NCI-H2081 treated with DMSO at 0.1 percent for 48 hours (cell line): ENCODE measurements around the gene TTLL11.
"Not testable (repeated sequence)": the region's sequence is repeated elsewhere in the genome, so short reads cannot be mapped to it uniquely, and the experiment has no call there.

ENCODE experiments used
- DNase-seq: peaks from one replicate; lab custom pipeline; 2025; lab: John Stamatoyannopoulos, UW

The TTLL11 gene

DNA sequence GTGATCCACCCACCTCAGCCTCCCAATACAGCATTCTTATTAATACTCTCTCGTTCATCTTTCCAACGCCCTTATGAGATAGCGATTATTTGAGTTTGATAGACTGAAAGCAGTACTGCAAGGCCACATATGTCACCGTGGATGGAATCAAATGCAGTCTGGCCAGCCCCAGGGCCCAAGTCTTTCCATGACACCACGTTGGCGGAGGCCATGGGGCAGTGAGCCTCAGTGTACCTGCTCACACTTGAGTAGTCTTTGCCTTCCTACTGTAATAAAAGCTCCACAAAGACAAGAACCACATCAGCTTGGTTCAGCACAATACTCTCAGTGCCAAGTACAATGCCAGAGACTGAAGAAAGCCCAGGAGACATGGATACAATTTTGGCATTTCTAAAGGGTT lies 88.5 kb downstream of the TTLL11 start:
- no peak for DNase-seq

DNA sequence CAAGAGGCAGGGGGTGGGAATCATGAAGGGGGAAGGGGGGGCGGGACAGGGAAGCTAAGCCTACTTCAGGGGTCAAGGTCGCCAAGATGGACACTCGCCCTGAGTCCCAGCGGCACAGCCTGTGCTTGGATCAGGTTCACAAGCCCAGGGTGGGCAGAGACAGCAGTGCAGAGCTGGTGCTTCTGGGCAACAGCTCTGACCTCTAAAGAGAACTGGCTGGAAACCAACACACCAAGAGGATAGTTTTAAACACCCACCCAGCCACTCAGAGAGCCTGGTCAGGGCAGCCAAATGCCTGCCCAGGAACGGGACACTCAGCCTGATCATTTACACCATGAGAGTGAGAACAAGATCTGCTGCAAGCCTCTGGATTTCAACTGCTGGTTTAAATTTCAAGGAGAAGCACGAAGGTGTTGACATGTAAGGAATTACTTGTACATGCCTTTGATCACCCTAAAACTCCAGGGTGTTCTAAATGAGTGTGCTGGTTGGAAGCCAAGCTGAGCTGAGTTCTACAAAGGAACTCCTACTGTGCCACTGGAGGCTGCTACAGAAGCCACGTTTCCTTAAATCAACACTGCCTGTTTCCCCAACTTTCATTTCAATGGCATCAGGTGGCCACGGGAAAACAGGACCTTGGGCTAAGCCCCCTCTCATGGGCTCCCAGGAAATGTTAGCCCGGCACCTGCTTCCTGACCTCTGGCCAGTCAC lies 91.5 kb downstream of the TTLL11 start:
- no peak for DNase-seq

DNA sequence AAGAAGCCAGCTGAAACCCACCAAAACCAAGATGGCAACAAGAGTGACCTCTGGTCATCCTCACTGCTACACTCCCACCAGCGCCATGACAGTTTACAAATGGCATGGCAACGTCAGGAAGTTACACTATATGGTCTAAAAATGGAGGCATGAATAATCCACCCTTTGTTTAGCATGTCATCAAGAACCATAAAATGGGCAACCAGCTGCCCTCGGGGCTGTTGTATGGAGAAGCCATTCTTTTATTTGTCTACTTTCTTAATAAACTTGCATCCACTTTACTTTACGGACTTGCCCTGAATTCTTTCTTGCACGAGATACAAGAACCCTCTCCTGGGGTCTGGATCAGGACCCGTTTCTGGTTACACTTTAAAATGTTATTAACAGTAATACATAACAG lies 92.6 kb downstream of the TTLL11 start:
- DNase-seq, result not testable (repeated sequence)

DNA sequence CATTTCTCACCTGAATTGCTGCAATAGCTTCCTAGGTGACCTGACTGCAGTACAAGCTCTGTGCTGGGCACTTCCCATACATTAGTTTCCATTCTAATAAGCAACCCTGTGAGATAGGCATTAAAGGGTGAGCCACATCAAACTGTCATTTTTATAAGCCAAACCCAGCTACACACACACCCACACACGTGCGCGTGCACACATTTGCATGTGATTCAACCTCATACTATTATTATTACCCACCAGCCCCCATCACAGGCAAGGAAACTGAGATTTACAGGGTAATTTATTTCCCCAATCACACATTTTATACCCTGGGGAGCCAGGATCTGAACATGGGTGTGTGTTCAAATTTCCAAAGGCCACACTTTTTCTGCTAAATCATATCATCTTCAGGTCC lies 93.6 kb downstream of the TTLL11 start:
- DNase-seq, result no peak

DNA sequence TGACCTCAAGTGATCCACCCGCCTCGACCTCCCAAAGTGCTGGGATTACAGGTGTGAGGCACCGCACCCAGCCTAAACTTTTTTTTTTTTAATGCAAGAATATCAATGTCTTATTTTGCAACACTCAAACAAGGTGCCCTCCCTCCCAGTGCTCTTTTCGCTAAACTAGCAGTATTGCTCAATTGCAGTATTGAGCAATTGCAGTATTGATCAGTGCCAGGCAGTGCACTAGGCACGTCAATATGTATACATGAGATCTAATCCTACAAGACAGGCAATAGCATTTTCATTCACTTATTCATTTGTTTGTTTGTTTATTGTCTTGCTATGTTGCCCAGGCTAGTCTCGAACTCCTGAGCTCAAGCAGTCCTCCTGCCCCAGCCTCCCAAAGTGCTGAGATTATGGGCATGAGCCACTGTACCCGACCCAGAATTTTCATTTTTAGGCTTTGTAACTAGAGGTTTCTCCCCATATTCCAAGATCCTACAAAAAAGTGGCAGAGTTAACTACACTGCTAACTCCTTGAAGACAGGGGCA lies 94.5 kb downstream of the TTLL11 start:
- no peak for DNase-seq

DNA sequence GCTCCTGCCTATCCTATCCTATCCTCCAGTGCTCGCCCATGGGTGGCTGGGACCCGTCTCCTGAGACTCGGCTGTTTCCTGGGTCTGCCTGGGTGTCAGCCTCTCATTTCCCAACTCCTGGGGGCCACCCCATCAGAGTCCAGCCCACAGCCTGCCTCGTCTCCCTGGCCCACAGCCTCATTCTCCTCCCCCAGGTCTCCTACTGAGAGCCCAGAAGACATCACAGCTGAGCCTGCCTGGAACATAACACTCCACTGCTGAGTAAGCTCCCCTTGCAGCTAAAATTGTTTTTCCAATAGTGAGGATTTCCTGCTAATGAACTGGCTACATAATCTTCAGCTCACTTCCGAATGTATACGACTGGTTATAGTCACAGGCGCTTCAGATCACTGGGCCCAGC lies 95.3 kb downstream of the TTLL11 start:
- no peak for DNase-seq

DNA sequence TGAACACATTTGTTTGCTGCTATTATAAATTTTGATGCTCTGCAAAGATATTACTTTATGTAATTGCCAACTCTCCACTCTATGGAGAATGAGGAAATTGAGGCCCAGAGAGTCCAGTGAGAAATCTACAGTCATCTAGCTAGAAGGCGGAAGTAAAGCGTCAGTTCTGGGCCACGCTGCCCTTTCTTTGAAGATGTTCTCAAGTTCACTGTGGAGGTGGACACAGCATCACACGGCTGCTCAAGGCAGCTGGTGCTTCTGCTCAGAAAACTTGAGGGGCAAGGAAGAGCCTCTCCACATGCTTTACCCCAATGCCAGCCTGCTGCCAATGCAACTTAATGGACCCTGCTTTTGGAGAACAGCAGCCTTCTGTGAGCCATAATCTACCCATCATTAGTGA lies 96.3 kb downstream of the TTLL11 start:
- no peak for DNase-seq

DNA sequence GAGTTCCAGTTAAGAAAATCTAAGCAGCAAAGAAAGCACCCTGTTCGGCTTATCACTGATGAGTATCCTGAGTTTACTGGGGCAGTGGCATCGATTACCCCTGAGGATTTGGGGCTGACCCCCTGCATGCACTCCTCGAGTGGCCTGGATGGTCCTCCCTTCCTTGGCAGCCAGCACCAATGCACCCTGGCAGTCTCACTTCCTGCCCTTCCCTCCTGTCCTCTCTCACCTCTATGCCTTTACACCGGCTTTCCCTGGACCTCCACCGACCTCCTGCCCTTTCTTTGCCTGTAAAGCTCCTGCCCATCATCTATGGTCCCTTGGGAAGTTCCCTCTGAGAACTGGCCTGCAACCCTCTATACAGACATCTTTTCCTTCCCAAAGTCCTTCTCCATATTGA lies 97.1 kb downstream of the TTLL11 start:
- no peak for DNase-seq

DNA sequence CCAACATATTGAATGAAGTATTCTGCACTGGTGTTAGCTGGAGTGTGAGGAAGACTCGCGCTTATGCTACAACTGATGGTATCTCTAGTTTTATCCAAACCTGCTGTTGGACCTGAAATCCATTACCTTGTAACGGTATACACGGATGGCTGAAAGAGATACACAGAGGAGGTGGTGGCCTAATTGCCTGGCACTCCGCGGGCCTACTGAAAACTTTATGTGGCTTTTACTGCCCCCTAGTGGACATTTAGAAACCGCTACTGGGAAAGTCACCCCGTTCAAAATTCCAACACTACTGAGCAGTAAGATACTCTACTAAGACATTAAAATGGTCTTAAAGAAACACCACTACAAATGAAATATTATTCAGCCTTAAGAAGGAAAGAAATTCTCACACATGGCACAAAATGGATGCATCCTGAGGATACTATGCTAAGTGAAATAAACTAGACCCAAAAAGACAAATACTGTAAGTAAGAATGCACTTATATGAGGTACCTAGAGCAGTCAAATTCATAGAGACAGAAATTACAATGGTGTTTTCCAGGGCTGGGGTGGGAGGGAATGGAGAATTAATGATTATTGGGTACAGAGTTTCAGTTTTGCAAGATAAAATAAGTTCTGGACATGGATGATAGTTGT lies 100.4 kb downstream of the TTLL11 start:
- DNase-seq, result peak; percentile 63

DNA sequence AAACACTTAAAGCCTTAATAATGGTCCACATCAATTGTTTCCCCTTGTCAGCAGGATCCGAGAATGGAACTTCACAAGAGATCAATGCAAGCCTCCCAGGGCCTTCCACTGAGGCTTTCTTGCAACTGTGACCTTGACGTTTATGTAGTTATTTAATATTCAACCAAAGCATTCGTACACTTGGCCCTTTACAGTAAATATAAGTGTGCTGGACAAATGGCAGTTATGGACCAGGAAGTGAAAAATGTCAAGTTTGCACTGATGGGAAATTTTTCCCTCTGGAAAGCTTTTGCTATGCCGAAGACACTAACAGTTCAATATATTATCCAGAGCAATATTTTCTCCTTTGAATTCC lies 101.8 kb downstream of the TTLL11 start:
- DNase-seq, result no peak

DNA sequence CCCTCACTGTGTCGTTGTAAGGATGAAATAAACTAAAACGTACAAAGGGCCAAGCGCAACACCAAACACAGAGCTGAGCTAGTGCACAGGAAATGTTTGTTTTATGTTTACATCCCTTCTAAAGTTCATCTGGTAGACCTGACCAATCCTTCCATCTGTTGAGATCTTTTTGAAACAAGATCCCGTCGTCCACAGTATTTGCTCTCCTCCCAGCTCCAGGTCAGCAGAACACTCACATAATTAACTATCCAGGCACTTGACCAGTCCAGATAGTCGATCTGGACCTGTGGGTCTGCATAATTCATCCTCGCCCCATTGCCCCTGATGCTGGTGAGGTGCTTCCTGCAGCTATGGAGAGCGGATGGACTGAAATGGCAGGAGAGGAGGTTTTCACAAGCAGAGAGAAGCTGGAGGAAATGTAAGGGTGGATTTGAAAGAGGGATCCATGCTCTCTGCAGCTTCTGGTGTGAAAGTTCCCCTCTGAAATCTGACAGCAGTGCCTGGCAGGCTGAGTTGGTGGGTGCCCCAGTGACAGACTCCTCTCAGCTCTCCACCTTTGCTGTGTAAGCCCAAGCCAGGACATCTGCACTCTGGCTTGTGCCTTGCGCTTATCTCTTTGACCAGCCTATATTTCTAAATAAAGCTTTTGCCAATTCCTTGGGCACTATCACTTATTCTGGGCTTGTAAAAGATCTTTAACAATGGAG lies 102.4 kb downstream of the TTLL11 start:
- no peak for DNase-seq

DNA sequence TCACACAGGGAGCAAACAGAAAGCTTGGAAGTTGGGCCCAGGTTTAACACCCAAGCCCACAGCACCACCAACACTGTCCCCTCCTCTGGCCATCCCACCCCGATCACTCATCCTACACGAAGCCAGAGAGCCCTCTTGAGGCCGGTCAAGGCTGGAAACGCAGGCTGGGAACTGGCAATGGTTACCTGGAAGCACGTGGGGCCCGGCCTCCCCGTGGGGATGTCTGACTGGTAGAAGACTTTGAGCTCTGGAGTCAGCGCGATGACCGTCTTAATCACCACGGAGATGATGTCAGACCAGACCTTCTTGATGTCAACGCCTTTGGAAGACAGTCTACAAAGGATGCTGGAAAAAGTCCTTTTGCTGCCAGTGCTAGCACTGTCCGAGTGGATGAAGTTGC lies 104.1 kb downstream of the TTLL11 start:
- no peak for DNase-seq

DNA sequence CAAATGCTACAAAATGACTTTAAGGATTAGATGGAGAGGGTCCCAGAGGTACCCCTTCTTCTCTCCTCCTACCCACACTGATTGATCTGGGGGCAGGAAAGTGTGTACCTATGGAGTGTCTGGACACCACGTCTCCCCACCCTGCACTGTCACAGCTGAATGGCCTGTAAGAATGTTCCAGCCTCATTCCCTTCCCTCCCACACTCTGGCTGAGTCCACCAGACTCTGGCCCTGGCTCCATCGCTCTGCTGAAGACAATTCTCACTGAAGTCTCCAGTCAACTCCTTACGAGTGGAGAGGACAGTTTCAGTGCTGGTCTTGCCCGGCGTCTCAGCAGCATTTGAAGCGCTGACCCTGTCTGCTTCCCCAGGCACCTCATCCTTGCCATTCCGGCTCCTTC lies 105.8 kb downstream of the TTLL11 start:
- DNase-seq, result no peak

DNA sequence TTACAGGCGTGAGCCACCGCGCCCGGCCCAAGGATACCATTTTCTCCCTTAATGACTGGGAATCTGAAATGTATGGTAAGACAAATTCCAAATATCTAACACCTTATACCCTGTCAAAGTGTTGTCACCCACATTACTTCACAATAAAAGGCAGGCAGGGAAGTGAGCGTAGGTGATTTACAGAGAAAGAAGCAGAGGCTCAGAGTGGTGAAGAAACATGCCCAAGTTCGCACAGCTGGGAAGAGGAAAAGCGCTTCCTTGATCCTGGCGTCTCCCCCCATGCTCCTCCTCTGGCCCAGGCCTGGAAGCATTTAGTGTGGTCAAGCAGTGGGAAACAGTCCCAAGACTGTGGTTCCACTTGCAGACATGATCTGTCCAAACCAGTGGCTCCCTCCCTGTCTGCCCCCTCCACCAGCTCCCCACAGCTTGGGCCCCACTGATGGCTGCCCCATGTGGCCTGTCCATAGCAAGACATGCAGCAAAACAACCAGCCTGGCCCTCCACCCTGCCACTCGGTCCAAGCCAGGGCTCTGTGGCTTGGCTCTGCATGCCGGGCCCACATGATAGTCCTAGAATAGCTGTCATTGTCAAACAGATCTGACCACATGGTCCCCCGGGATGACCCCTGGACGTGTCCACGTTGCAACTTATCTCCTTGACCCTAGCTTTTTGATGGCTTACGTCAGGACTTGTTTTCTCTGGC lies 107.2 kb downstream of the TTLL11 start:
- no peak for DNase-seq

DNA sequence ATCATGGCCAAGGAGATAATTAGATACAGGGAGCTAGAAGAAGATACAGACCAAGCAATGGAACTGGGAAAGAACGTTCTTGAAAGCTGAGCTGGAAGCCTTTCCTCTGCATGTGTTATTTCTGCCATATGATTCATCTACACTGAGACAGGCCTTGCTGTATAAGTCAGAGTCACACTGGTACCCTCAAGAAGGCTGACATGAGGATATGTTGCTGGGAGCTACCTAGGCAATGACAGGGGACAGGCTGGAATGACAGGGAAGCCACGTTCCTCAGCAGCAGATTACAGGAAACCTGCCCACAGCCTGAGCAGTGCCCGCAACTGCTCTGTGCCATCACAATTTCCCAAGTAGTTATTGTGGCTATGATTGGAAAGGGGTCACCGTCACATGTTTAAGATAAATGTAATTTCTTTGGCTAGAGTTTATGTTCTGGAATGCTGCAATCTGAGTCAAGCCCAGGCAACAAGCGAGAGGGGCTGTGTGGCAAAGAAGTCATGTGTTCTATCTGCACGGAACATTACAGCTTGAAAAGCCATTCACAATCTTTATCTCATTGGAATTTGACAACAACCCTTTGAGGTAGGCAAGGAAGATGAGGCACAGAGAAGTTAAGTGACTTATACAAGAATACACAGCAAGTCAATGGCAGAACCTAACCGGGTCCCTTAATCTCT lies 108.2 kb downstream of the TTLL11 start:
- DNase-seq, result no peak

DNA sequence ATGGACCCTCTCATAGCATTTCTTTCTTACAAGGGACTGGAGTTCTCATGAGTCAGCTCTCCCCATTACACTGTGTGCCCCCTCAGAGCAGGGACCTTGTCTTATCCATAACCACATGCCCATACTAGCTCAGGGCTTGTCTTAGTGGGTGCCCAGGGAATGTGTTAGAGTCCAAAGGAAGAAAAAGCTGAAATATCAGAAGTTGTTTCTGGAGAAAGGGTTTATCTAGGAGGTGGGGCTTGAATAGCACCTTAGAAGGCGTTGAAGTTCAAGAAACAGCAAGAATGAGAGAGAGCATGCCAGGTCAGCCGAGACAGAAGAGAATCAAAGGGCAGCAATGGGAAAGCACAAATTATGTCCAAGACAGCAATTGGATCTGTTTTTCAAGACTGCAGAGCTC lies 109.4 kb downstream of the TTLL11 start:
- no peak for DNase-seq

DNA sequence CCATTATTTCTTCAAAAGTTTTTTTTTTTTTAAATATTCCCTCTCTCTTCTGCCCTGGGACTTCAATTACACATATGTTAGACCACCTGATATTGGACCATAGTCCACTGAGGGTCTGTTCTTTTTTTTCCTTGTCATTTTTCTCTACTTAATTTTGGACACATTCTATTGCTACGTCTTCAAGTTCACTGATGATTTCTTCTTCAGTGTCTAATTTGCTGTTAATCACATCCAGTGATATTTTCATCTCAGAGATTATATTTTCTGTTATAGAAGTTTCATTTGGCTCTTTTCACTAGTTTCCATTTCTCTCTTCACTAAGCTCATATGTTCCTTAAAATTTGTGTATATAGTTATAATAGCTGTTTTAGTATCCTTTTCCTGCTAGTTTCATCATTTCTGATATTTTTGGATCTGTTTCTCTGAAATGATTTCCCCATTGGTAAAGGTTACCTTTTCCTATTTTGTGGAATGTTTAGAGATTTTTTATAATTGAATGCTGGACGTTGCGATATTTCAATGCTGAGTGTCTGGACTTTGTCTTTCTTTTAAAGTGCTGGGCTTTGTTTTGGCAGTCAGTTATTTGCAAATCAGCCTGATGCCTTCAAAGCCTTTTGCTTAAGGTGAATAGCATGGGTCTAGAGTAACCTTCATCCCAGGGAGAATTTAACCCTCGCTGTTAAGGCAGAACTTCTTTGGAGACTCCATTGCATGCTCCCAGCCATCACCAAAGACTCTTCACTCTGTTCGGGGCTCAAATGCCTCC lies 111.8 kb downstream of the TTLL11 start:
- no peak for DNase-seq

DNA sequence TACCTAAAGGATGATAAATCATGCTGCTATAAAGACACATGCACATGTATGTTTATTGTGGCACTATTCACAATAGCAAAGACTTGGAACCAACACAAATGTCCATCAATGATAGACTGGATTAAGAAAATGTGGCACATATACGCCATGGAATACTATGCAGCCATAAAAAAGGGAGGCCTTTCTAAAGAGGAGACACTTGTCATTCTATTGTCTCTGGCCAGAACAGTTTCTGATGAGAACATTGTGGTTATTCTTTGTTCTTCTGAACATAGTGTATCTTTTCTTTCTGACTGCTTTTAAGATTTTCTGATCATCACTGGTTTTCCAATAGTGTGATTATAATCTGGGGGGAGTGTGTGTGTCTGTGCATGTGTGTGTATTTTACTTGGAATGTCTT lies 112.4 kb downstream of the TTLL11 start:
- not testable (repeated sequence) for DNase-seq

DNA sequence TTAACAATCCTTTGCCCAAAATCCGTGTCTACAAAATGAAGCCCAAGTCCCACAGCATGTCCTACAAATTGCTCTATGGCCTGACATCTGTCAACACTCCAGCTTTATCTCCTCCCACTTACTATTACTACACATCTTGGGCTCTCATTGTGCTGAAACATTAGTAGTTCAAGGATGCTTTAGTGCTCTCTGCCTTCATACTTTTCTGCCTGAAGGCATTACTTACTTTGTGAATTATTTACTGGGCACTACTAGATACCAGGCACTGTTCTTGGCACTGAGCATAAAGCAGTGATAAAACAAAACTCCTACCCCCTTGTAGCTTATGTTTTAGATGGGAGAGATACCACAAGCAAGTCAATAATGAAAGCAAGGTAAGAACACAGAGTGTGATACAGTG lies 113.4 kb downstream of the TTLL11 start:
- DNase-seq, result no peak

DNA sequence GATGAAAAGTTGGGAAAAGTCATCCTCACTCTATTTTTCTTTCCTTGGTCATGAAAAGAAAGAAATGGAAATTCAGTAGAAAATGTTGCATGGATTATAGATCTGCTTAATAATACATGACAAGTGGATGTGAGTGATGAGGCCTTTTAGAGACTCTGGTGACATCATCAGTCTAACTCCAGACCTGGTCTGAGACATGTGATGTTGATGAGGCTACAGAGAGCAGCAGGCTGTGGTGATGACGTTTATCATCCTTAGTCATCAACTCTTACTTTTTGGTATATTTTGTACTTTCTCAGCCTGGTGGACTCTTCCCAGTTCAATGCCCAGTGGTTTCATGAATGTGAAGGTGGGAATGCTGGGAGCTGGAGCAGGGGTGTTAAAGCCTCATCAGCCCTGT lies 116.4 kb downstream of the TTLL11 start:
- no peak for DNase-seq

DNA sequence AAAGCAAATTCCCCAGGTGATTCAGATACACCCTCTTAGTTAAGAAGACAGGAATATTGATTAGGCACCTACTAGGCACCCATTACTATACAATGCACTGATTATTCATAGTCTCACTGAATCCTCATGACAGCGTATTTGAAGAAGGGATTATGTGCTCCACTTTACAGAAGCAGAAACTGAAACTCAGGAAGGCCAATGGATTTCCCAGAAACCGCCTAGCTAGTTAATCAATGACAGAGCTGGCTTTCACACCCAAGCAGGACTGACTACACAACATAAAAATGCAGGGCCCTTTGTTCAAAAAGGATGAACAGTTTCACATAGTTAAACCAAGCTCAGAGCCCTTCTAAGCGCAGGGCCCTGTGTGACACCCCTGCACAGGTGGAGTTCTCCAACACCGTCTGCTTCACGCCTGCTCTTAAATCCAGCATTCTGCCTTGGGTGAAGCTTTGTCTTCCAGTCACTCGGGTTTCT lies 117.3 kb downstream of the TTLL11 start:
- DNase-seq, result no peak
